Peyer's patch (tissue), 4 donors: Measurements from ENCODE around the gene NAIP. TPM values are rescaled to one million over a fixed set of nuclear protein-coding genes. Genes with fewer than 3 reads are reported as not detected.
"Not testable (repeated sequence)": the region's sequence is repeated elsewhere in the genome, so short reads cannot be mapped to it uniquely, and the experiment has no call there.

Experiments
- DNase-seq, 3 donors: peaks; one replicate each; pipeline ENCODE4 v3.0.0-alpha.2; 2017 to 2019
- H3K27ac ChIP-seq, 4 donors: fragments of 200-600 bp; sonication (generic); one replicate each; pipeline ENCODE4 v1.5.1; 2016 to 2019
- H3K27me3 ChIP-seq, 2 donors: fragments of 200-600 bp; sonication (generic); one replicate each; pipeline ENCODE4 v1.5.1; 2019
- H3K36me3 ChIP-seq, 3 donors: fragments of 200-600 bp; sonication (generic); one replicate each; pipeline ENCODE4 v1.5.1; 2016 to 2019
- H3K4me1 ChIP-seq, 4 donors: fragments of 200-600 bp; sonication (generic); one replicate each; pipeline ENCODE4 v1.5.1; 2016 to 2019
- H3K4me3 ChIP-seq, 4 donors: fragments of 200-600 bp; sonication (generic); 1 replicate in 3 of 4; 2 replicates in 1 of 4; pipeline ENCODE4 v1.5.1; 2016 to 2019; ENCODE audit warnings: mild to moderate bottlenecking in 1 of 4
- H3K9me3 ChIP-seq, 4 donors: fragments of 200-600 bp; sonication (generic); one replicate each; pipeline ENCODE4 v1.5.1; 2016 to 2019; ENCODE audit warnings: mild to moderate bottlenecking in 1 of 4
- total RNA-seq, 4 donors: library from RNA; depleted of rRNA; stranded (reverse); fragments of >200 nt; gene quantifications; one replicate each; pipeline ENCODE4 v1.1.0, GENCODE V29; 2016

Gene NAIP, protein sequence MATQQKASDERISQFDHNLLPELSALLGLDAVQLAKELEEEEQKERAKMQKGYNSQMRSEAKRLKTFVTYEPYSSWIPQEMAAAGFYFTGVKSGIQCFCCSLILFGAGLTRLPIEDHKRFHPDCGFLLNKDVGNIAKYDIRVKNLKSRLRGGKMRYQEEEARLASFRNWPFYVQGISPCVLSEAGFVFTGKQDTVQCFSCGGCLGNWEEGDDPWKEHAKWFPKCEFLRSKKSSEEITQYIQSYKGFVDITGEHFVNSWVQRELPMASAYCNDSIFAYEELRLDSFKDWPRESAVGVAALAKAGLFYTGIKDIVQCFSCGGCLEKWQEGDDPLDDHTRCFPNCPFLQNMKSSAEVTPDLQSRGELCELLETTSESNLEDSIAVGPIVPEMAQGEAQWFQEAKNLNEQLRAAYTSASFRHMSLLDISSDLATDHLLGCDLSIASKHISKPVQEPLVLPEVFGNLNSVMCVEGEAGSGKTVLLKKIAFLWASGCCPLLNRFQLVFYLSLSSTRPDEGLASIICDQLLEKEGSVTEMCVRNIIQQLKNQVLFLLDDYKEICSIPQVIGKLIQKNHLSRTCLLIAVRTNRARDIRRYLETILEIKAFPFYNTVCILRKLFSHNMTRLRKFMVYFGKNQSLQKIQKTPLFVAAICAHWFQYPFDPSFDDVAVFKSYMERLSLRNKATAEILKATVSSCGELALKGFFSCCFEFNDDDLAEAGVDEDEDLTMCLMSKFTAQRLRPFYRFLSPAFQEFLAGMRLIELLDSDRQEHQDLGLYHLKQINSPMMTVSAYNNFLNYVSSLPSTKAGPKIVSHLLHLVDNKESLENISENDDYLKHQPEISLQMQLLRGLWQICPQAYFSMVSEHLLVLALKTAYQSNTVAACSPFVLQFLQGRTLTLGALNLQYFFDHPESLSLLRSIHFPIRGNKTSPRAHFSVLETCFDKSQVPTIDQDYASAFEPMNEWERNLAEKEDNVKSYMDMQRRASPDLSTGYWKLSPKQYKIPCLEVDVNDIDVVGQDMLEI (N-terminal part only)
- total RNA-seq: 10 to 100 TPM in 3 of 4 donors, 1 to 10 TPM in 1; 9.1 to 34.7 (median 22.7) TPM

DNA sequence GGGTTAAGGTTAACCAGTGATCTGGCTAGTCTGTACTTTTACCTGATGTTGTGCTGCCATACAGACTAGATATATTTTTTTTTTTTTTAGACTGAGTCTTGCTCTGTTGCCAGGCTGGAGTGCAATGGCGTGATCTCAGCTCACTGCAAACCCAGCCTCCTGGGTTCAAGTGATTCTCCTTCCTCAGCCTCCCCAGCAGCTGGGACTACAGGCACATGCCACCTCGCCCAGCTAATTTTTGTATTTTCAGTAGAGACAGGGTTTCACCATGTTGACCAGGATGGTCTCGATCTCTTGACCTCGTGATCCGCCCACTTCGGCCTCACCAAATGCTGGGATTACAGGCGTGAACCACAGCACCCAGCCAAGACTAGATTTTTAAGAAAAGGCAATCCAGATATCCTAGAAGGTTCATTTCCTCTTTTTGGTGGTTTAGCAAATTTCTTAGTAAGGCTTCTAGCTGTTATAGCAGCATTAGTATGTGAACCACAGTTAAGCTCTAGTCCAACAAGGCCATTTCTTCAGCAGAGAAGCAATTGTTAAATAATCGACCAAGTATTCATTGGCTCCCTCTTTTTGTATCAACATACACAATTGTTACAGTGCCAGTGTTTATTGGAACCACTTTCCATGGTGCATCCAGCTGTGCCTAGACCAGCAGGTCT, at the start of gene NAIP:
NAIP (minus strand) TSS at position 51 of the 665 bp plus-strand sequence. CDS start 12,424 bp downstream, outside the sequence.
- not testable (repeated sequence) for DNase-seq, H3K4me1 ChIP-seq, H3K27me3 ChIP-seq, H3K27ac ChIP-seq, H3K9me3 ChIP-seq, H3K4me3 ChIP-seq, H3K36me3 ChIP-seq

DNA sequence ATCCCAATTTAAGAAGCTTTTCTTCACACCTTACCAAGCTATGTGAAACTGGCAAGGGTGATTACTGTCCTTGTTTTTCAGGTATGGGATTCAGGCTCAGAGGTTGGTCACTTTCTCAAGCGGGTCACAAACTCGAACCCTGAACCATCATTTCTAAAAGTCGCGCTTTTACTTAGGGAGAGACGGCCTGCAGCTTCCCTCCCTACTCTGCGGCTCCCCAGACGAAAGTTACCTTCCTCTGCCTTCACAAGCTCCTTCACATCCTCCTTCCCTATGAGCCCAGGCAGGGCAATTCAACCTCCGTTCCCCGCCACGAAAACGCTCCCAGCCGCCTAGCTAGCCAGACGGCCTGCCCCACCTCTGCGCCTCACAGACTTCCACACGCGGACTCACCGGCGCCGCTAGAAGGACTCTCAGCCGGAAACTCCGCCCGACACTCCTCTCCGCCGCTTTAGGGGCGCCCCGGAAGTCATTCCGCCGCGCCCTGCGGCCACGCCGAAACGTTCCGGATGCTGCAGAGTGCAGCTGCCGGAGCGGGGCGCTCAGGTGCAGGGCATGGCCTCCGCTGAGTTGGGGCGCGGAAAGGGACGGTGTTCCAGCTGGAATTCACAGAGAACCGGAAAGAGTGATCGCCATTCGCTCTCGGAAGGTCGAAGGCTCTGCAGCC, 42.3 kb upstream of the NAIP start, which contains the start of gene GTF2H2:
GTF2H2 (minus strand) TSS at position 415 of the 667 bp plus-strand sequence. CDS start 4,913 bp downstream, outside the sequence.
- not testable (repeated sequence) for DNase-seq, H3K4me1 ChIP-seq, H3K9me3 ChIP-seq, H3K27me3 ChIP-seq, H3K27ac ChIP-seq, H3K36me3 ChIP-seq, H3K4me3 ChIP-seq

- H3K9me3 ChIP-seq, H3K27ac ChIP-seq, H3K4me3 ChIP-seq, DNase-seq, H3K4me1 ChIP-seq, H3K36me3 ChIP-seq, H3K27me3 ChIP-seq: not testable (repeated sequence)
Observed at GRCh38 chr5:71061322-71061721, 36.2 kb upstream of the NAIP start.

GRCh38 chr5:71059426-71059825, 34.3 kb upstream of the NAIP start:
- H3K27me3 ChIP-seq, H3K9me3 ChIP-seq, H3K36me3 ChIP-seq, H3K4me3 ChIP-seq, DNase-seq, H3K4me1 ChIP-seq, H3K27ac ChIP-seq: not testable (repeated sequence)

DNA sequence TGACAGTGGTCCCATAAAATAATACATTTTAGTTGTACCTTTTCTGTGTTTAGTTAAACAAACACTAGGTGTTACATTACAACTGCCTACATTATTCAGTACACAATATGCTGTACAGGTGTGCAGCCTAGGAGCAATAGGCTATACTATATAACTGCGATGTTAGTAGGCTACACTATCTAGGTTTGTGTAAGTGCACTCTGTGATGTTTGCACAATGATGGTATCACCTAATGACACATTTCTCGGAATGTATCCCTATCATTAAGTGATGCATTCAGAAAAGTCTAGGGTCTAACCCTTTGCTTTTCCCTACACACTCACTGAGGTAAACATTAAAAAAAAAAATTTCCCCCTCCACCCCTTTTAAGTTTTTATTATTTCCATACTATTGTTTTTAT, 19.7 kb upstream of the NAIP start:
- not testable (repeated sequence) for H3K27ac ChIP-seq, H3K27me3 ChIP-seq, H3K9me3 ChIP-seq, H3K4me1 ChIP-seq, DNase-seq, H3K36me3 ChIP-seq, H3K4me3 ChIP-seq

DNA sequence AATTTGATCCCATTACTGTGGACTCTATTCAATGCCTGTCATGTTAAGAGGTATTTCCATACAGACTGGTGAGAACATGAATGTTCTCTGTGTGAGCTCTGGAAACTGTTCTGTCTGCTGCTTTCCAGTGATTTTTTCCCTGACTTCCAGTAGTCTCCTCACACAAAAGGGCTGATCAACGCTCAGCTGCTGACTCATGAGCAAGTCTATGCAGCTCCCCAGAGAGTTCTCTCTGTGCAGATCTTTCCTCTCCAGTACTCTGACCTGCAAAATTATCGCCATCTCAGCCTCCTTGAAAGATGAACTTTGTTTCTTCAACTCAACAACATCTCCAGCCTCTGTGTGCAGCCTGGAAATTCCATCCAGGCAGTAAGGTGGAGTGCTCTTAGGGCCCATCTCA, 19.0 kb upstream of the NAIP start:
- not testable (repeated sequence) for H3K27me3 ChIP-seq, H3K9me3 ChIP-seq, H3K4me1 ChIP-seq, H3K27ac ChIP-seq, DNase-seq, H3K4me3 ChIP-seq, H3K36me3 ChIP-seq

DNA sequence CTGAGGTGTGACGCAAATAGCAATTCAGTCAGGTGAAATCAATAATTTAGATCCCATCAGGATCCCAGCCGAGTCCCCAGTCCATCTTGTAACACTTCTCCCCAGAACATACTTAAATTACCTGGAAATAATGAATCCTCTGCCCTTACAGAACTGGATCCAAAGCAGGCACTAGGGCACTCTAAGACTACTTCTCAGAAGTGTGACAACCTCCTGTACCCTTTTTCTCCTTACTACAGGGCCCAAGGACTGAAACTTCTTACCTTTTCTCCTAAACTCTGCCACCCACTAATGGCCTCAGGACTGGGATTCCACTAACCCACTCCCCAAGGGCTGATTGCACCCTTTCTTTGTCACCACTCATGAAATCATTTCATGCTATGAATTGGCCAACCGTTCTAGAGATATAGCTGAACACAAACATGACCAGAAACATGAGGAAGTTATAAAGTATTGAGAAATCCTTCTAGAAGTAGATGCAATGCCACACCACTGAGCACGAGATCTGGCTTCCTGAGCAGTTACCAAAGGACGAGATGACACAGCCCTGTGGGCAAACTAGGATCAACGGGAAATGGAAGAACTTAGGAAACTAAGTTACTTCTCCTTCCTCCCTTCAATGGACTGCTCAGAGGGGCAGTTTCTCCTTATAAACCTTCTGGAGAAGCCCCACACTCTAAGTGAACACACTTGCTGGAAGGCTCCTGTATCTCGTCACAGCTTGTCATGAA, 6.1 kb upstream of the NAIP start:
- H3K4me1 ChIP-seq, H3K27me3 ChIP-seq, DNase-seq, H3K36me3 ChIP-seq, H3K9me3 ChIP-seq, H3K27ac ChIP-seq, H3K4me3 ChIP-seq: not testable (repeated sequence)

DNA sequence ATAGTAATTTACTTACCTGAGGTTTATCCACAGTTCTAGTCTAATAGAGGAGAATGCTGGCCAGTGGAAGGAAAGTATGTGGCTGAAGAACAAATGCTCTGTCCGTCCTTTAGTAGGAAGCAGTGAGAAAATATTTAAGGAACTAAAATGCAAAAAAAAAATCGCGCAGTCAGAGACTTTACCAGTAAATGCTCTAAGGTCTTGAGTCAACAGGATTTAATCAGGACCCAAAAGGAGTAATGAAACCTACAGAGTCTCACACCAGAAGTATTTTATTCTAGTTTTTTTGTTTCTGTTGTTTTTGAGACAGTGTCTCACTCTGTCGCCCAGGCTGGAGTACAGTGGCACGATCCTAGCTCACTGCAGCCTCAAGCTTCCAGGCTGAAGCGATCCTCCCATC, 4.5 kb downstream of the NAIP start:
- not testable (repeated sequence) for H3K36me3 ChIP-seq, H3K27me3 ChIP-seq, DNase-seq, H3K4me3 ChIP-seq, H3K4me1 ChIP-seq, H3K27ac ChIP-seq, H3K9me3 ChIP-seq

- H3K27ac ChIP-seq, H3K9me3 ChIP-seq, DNase-seq, H3K27me3 ChIP-seq, H3K4me3 ChIP-seq, H3K4me1 ChIP-seq, H3K36me3 ChIP-seq: not testable (repeated sequence)
Observed at GRCh38 chr5:71018376-71019005, 6.6 kb downstream of the NAIP start.
